NCI-H1105 (cell line): ENCODE data around the gene NSFL1C.

Source experiments
- DNase-seq: peaks from one replicate; lab custom pipeline; 2025; lab: John Stamatoyannopoulos, UW

NSFL1C gene

GRCh38 chr20:1484438-1485116 is 17.9 kb upstream of the NSFL1C start:
- DNase-seq = no peak

- no peak for DNase-seq
Measured at GRCh38 chr20:1479831-1480595, 13.4 kb upstream of the NSFL1C start.

DNA sequence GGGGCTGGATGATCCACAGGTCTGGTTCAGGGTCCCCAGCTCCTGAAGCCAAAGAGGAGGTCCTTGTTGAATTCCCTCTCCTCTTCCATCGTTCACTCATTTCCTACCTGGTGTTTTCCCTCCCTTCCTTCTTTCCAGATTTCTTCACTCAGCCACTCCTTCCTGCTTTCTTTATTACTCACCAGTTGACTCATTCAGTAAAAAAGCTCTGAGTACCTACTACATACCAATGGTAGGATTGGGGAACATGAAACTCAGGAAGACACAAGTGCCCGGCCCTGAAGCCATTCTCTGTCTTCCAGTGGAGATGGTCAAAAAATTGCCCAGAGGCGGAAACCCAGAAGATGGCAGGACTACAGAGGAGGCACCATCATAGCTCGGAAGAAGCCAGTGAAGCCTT is 11.9 kb upstream of the NSFL1C start:
- no peak for DNase-seq

DNA sequence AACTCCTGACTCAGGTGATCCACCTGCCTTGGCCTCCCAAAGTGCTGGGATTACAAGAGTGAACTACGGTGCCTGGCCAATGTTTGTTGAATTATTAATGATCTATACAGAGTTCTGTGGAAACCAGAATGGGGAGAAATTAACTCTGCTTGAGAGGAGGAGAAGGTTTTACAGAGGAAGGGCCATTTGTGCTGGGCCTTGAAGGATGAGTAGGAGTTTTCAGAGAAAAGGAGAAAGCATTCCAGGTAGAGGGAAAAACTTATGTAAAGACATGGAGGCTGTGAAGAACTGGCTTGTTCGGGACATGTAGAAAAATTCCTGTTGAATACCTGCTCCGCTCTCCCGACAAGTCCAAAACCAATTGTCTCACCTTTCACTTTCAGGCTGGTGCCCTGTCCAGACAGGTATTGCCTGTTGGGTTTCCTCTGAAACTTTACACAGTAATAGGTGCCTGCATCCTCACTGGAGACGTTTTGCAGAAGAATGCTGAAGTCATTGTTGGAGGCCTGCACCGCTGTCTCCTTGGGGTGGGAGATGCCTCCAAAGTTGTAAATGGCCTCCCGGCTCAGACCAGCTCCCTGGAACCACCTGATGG is 11.3 kb upstream of the NSFL1C start:
- no peak for DNase-seq

GRCh38 chr20:1474817-1475603 is 8.4 kb upstream of the NSFL1C start:
- DNase-seq = no peak

GRCh38 chr20:1474325-1474724 is 7.7 kb upstream of the NSFL1C start:
- DNase-seq = no peak

DNA sequence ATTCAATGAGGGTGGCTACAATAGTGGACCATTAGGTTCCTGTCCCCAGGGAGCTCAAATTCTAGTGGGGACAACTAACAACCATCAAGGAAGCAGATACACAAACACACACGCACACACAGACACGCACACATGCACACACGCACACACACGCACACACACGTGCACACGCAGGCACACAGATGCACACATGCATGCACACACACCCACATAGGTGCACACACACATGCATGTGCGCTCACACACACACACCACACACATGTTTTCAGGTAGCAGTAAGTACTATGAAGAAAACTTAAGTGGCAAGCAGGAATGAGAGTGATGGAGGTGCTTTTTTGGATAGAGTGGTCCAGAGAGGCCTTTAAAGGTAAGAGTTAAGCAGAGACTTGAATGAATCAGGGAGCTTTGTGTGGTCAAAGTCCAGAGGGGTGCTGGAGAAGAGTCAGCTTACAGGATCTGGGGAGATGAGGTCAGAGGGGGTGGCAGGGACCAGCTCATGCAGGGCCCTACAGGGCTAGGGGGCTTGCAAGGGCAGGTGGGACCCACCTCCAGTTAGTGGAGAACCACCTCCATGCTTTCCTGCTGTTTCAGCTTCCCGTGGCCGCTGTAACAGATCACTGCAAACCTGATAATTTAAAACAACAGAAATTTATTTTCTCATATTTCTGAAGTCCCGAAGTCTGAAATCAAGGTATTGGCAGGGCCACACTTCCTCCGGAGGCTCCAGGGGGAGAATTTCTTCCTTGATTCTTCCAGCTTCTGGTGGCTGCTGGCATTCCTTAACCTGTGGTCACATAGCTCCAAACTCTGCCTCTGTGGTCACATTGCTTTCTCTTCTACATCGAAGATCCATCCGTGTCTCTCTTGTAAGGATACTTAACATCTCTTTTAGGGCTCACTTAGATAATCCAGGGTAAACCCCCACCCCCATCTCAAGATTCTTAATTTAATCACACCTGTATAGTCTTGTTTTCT is 6.9 kb upstream of the NSFL1C start:
- no peak for DNase-seq

GRCh38 chr20:1472556-1473245 is 6.1 kb upstream of the NSFL1C start:
- DNase-seq = no peak

- DNase-seq = no peak
Measured at GRCh38 chr20:1471242-1471641, 4.6 kb upstream of the NSFL1C start.

GRCh38 chr20:1469925-1470571 is 3.4 kb upstream of the NSFL1C start:
- DNase-seq = peak; percentile 37

DNA sequence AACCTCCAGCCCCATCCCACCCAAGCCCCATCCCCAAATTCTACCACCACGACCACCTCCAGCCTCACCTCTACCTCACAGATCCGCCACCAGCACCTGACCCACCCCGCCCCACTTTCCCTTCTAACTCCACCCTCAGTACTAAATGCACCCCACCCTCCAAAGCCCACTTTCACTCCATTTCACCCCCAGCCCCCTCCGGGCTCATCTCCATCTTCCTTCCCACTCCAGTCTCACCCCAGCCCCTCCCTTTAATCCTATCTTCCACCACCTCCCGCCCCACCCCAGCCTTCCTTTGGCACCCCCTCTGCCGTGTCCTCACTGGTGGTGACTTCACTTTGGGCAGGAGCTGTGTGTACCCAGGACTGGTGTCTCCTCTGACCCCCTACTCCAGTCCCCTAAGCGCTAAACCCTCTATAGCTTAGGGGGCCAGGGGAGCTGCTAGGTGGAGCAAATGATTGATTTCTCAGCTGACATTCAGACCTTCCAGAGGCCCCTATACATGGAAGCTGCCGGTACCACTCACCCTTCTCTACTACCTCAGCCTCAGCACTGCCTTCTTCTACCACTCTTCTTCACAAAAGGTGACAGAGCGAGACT is 2.8 kb upstream of the NSFL1C start:
- DNase-seq = no peak

DNA sequence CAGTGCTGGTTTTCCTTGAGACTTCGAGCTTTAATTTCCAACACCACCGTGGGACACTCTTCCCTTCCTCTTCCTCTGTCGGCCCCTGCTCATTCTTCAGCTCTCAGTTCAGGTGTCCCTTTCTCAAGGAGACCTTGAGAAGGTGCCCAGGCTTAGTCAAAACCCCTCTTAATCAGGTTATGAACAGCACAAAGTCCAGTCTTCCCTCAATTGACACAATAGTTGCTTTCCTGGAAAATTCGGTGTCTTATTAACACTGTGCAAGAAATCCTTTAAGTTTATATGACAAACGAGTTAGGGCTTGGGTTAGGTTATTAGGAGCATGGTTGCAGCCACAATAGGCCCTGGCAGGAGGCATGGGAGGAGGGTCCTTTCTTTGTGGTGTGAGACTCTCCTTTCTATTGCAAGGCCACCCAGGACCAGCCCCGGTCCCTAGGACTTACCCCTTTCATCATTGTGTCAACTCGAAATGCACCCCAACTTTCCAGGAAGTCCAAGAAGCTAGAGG is 1.5 kb upstream of the NSFL1C start:
- DNase-seq = no peak

GRCh38 chr20:1467355-1468116 is 887 bp upstream of the NSFL1C start:
- DNase-seq = no peak

- no peak for DNase-seq
Measured at GRCh38 chr20:1467082-1467354, 369 bp upstream of the NSFL1C start.

DNA sequence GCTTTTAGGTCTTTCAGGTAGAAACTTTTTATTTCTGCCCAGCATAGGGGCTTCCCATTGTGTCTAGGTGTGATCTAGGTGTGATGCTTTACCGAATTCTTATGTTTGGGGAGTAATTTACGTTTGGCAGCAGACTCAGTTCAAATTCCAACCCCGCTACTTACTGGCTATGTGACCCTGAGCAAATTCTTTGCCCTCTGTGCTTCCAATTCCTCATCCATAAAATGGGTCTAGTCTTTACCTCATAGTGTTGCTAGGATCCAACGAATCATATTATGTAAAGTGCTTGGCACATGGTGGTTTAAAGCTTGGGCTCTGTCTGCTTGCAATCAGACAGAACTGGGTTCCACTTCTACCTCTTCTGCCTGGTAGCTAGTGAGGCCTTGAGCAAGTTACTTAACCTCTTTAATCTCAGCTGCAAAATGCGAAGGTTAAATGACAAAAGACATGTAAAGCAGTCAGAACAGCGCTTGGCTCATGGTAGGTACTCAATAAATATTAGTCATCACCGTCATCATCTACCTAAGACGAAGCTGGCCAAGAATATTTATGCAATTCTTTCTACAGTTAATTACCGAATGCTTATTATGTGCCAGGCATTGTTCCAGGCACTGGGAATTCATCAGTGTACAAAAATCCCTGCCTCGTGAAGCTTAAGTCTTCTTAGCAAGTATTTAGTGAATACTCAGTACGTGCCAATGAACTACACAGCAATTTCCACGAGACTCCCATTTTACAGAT is 1.0 kb downstream of the NSFL1C start:
- no peak for DNase-seq

GRCh38 chr20:1463971-1464570 is 2.6 kb downstream of the NSFL1C start:
- no peak for DNase-seq

DNA sequence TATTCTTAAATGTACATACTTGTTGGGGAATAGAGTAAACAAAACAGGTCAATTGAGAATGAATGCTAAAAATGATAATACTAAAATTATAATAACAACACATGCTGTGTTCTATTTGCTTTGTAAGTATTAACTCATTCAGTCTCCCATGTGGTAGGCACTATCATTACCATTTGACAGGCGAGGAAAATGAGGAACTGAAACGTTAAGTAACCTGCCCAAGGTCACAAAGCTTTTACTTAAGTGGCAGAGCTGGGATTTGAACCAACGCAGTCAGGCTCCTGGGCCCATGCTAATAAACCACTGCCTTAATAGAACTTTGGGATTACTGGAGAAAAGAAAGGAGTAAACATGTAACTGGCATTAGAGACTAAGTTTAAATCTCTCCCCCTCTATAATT is 3.8 kb downstream of the NSFL1C start:
- no peak for DNase-seq

- no peak for DNase-seq
Measured at GRCh38 chr20:1462001-1462400, 4.6 kb downstream of the NSFL1C start.
